GM18951 (cell line): ENCODE results near the gene NDUFB4.
"Not testable (repeated sequence)": the region's sequence is repeated elsewhere in the genome, so short reads cannot be mapped to it uniquely, and the experiment has no call there.

Experiments used
- POLR2A ChIP-seq: IDR thresholded peaks from 4 replicates; pipeline ENCODE4 v1.6.1; 2011; ENCODE audit warnings: mild to moderate bottlenecking; ENCODE audit not compliant: insufficient read length, insufficient read depth; ENCODE audit errors: extremely low read depth
- in situ Hi-C: fragments of 300-500 bp; cut with MboI; formaldehyde crosslinking; loops from one replicate; pipeline ENCODE4 v1.12.0; 2022; ENCODE audit warnings: low sequenced_read_pairs, mixed read lengths, inconsistent platforms; ENCODE audit not compliant: unreplicated experiment

NDUFB4 gene

DNA sequence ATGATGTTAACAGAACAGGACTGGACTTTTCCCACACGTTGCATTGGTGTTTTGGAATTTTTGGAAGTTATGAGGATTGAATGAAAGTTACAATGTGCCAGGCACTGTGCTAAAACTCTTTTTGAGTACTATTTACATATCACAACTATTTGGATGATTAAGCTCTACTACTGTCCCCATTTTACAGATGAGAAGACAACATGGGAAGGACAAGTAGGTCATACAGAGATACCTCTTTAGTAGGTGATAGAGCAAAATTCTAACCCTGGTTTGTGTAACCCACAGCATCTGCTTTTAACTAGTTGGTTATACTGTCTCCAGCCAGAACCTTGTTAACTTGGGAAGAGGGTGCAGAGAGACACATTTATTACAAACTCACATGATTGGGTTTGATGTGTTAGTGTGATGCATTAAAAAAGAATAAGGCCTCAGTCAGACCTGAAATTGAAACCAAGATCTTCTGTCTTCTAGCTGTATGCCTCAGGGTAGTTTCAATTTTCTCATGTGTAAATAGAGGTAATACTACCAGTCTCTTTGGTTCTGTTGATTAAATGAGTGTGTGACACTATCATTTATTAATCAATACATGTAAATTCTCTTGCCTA is 1.4 kb downstream of the NDUFB4 start:
- in situ Hi-C loops: no loop called here
- no peak for TF ChIP-seq POLR2A

DNA sequence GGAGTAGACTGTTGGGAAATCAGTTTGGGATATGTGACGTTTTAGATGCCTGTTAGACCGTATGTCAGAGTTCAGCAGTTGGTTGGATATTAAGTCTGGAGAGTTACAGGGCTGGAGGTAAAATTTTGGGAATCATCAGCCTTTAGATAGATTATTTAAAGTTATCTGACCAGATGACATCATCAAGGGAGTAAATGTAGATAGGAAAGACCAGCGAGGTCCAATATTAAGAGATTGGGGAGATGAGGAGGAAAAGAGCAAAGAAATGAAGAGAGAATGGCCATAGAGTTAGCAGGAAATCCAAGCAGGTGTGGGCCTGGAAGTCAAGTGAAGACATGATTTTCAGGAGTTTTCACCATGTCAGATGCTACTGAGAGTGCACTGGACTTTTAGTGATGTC is 3.1 kb downstream of the NDUFB4 start:
- no peak for TF ChIP-seq POLR2A
- in situ Hi-C loops: no loop called here

DNA sequence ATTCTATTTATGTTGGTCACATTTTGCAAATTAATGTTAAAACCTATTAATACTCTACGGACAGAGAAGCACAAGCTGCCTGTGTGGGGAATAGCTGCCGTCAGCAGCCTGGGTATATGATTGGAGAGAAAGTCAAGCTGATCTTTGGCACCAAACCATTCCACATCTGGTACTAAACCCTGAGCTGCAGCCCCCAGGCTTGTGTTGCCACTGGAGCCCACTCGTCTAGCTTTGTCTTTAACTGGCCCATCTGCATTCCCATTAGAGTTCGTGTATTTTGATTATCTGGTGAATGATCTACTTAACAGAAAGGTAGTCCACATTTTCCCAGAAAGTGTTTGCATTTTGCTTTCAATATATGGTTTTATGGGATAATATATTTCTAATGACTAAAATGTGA is 5.4 kb downstream of the NDUFB4 start:
- TF ChIP-seq POLR2A: no peak
- in situ Hi-C loops: no loop called here

DNA sequence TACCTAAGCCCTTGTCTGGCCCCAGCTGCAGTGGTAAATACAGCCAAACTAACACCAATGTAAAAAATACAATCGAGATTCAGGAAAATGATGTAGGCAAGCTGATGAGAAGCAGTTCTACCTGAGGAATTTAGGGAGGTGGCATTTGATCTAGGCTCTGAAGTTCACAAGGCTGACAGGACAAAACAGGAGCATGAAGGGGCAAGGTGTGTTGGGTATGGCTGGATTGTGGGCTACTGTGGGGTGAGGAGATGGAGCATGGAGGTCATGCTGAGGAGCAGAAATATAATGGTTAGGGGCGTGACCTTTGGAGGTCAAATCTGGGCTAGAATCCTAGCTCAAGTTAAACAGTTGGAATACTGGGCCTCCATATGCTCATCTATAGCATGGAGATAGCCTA is 6.5 kb downstream of the NDUFB4 start:
- TF ChIP-seq POLR2A: peak; percentile 18
- in situ Hi-C loops: no loop called here

DNA sequence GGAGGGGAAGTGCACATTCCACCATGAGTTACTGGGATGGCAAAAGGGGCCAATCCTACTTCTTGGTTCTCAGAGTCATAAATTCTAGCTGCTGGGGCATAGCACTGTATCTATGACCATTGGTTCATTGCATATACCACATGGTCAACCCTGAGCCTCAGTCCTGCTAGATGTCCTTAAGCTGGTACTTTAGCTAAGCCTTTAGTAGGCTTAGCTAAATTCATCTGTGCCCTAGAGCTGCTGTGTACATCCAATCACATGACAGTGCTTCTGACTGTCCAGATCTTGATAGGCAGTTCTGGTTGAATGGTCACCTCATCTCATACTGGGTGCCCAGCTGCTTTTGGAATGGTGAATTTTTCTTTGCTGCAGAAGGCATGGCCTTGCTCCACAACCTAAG is 8.2 kb downstream of the NDUFB4 start:
- in situ Hi-C loops: no loop called here
- no peak for TF ChIP-seq POLR2A

DNA sequence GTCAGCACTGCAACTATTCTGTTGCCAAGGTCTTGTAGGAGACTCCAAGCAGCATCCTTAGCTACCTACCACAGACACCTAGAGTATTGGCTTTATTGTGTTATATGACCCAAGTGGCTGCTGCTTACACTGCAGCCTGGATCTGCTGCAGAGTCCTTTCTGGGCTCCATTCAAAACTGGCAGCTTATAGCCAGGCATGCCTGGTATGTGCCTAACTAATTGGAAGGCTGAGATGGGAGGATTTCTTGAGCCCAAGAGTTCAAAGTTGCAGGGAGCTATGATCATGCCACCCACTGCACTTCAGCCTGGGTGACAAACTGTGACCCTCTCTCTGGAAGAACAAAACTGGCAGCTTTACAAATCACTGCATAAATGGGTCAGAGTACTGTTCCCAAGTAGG is 8.6 kb downstream of the NDUFB4 start:
- in situ Hi-C loops: no loop called here

DNA sequence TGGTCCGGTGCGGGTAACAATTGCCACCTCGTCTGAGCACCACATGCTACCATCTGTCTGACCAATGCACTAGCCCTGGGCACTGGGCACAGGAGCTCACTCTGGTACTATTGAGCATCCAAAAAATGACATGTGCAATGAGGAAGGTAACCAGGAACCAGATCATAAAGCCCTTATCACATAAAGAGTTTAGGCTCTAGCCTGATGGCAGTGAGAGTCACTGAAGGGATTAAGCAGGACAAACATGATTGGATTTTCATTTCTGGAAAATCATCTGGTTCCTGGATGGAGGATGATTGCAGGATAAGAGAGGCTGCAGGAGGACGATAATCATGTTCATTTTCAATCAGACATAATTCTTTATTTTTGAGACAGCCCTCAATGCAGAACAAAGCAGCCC is 12.4 kb downstream of the NDUFB4 start:
- no peak for TF ChIP-seq POLR2A
- in situ Hi-C loops: no loop called here

More for the DNA sequence above, 8.6 kb downstream of the NDUFB4 start:
- no peak for TF ChIP-seq POLR2A

DNA sequence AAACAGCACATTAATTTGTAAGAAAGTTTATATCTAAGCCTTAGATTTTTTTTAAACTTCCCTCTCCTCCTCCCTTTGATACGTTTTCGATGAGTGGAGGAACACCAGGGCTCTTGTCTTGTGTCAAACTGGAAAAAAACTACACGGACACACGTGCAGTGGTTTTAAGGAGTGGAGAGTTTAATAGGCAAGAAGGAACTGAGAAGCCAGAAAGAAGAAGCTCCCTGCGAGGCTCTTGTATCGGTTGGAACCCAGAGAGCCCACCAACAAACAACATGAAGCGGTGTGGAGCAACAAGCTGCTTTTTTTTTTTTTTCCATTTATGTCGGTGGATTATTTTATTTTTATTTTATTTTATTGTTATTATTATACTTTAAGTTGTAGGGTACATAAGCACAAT is 18.6 kb downstream of the NDUFB4 start:
- in situ Hi-C loops: no loop called here
- TF ChIP-seq POLR2A: no peak

DNA sequence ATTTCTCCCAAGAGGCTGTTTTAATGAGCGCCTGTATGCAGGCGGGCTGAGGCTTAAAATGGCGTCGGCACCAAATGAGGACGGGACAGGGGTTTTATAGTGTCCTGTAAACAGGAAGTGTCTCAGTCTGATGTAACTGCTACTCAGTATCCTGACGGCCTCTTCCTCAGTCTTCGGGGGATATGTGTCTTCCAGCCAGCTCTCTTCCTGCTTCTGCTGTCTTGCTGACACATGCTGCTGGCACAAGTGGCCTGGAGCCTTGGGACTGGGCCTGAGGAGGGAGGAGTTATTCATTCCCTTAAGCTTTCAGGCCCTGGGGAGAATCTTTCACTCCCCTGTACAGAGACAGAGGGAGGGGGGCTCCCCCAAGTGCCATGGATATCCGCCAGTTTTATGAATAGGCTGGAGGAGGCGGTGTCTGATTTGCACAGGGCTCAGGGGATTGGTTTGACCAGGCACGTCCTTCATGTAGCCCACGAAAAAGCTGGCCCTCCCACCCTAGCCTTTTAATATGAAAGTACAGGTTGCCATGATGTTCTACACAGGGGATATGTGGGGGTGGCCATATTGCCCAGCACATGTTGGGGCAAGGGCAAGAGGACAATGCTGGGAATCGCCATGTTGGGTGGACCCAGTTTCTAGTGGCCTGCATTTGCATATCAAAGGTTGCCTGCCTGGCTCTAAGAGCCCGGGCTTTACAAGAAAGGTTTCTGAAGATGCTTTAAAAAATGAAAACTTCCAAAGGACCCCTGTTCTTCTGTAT is 19.9 kb downstream of the NDUFB4 start:
- TF ChIP-seq POLR2A: no peak
- in situ Hi-C loops: no loop called here

DNA sequence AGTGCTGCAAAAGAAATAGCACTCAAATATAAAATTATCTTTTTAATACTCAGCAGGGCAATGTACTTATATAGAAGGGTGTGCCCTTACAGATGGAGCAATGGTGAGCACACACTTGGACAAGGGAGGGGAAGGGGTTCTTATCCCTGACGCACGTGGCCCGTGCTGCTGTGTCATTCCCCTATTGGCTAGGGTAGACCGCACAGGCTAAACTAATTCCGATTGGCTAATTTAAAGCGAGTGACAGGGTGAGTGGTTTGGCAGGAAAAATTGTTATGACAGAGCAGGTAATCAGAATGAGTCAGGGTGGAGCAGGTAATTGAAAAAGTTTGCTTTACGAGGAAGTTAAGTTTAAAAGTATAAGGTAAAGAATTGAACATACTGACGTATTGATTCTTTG is 20.6 kb downstream of the NDUFB4 start:
- in situ Hi-C loops: not testable (repeated sequence)

DNA sequence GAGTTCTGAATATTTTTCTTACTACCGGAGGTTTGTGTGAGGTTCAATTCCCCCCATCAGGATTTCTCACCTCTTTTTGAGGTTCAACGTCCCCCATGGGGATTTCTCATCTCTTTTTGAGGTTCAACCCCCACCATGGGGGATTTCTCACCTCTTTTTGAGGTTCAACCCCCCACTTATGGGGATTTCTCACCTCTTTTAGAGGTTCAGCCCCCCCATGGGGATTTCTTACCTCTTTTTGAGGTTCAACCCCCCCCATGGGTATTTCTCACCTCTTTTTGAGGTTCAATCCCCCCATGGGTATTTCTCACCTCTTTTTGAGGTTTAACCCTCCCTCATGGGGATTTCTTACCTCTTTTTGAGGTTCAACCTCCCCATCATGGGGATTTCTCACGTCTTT is 26.3 kb downstream of the NDUFB4 start:
- no peak for TF ChIP-seq POLR2A
- in situ Hi-C loops: no loop called here

DNA sequence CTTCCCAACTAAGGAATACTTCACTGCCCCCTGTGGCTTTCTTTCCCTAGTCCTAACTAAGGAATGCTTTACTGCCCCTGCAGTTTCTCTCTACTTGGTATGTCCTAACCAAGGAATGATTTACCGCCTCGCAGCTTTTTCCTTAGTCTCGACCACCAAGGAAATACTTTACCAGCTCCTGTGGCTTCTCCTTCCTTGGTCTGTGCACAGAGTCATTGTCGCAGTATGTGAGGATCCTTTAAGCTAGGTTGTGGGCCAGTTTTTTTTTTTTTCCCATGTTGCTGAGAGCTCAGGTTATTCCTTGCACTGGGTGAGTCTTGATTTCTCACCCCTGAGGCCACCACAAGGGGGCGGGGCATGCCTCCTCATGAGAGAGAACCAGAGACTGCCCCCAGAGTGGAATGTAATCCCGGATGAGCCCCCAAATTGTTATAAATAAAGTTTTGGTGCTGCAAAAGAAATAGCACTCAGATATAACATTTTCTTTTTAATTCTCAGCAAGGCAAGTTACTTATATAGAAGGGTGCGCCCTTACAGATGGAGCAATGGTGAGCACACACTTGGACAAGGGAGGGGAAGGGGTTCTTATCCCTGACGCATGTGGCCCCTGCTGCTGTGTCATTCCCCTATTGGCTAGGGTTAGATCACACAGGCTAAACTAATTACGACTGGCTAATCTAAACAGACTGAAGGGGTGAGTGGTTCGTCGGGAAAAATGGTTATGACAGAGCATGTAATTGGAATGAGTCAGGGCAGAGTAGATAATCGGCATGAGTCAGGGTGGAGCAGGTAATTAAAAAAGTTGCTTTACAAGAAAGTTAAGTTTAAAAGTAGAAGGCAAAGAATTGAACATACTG is 27.0 kb downstream of the NDUFB4 start:
- in situ Hi-C loops: no loop called here
- no peak for TF ChIP-seq POLR2A

DNA sequence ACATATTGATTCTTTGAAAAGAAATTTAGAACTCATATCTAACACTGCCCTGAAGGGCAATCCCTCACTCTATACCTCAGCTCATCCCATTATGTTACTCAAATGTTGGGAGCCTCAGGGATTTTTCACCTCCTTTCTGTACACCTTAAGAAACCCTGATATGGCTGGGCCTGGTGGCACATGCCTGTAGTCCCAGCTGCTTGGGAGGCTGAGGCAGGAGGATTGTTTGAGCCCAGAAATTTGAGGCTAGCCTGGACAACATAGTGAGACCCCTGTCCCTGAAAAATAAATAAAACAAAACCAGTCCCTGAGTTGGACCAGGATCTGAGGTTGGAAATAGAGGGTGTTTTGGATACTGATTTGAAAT is 27.6 kb downstream of the NDUFB4 start:
- no peak for TF ChIP-seq POLR2A
- in situ Hi-C loops: no loop called here

DNA sequence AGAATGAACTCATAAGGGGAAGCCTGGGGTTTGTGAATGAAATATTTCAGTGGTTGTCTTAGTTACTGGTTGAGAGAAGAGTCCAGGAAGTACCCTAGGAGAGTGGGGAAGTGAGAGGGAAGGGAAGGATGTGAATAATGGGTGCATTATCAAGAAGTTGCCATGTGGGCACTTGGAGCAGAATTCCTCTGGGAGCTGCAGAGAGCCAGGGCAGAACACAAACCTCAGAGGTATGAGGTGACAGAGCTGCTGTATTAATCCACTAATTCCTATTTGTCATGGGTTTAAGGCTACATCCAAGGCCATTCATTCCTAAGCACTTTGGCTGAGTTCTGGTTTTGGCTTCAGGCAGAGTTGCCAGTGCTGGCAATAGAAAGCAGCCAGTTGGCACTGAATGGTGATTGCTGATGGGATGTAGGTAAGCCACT is 29.0 kb downstream of the NDUFB4 start:
- TF ChIP-seq POLR2A: no peak
- in situ Hi-C loops: no loop called here
